Right lobe of liver (tissue), 6 donors: ENCODE results near the gene SLC12A3. TPM values are rescaled to one million over a fixed set of nuclear protein-coding genes. Genes with fewer than 3 reads are reported as not detected.

Experiments
- ATAC-seq, 4 donors: fragments of 200-7000 bp; cut with Tn5 transposase; one replicate each; pipeline ENCODE4 v1.9.1; 2020; ENCODE audit warnings: mild to moderate bottlenecking in 4 of 4, moderate library complexity in 4 of 4
- DNase-seq, 3 donors: peaks; one replicate each; pipeline ENCODE4 v3.0.0-alpha.2; 2020
- H3K27ac ChIP-seq, 3 donors: fragments of 200-600 bp; one replicate each; pipeline ENCODE4 v1.8.0; 2022
- H3K27me3 ChIP-seq, 2 donors: fragments of 200-600 bp; one replicate each; pipeline ENCODE4 v1.8.0; 2022
- H3K36me3 ChIP-seq, 4 donors: fragments of 200-600 bp; sonication (generic) in 1 of 4; one replicate each; pipeline versions ENCODE4 v1.5.1 to v1.8.0; 2017 to 2022; ENCODE audit warnings: control low read depth in 1 of 4
- H3K4me1 ChIP-seq, 4 donors: fragments of 200-600 bp; sonication (generic) in 1 of 4; one replicate each; pipeline versions ENCODE4 v1.5.1 to v1.8.0; 2017 to 2022; ENCODE audit warnings: control low read depth in 1 of 4
- H3K4me3 ChIP-seq, 3 donors: fragments of 200-600 bp; one replicate each; pipeline ENCODE4 v1.8.0; 2022
- H3K9me3 ChIP-seq, 4 donors: fragments of 200-600 bp; sonication (generic) in 1 of 4; one replicate each; pipeline versions ENCODE4 v1.5.1 to v1.8.0; 2017 to 2022; ENCODE audit warnings: control low read depth in 1 of 4
- CTCF ChIP-seq, 4 donors: fragments of 200-600 bp in 3 of 4; fragments of 450-650 bp in 1 of 4; IDR thresholded peaks; one replicate each; pipeline versions ENCODE4 v1.5.1 to v1.8.0; 2016 to 2022; ENCODE audit warnings: antibody characterized with exemption in 4 of 4, mild to moderate bottlenecking in 2 of 4
- POLR2A ChIP-seq: fragments of 450-650 bp; IDR thresholded peaks from one replicate; pipeline ENCODE4 v1.6.1; 2017; ENCODE audit warnings: antibody characterized with exemption, mild to moderate bottlenecking
- WGBS: methylation state at CpG from one replicate; pipeline ENCODE4 v1.1.6; 2018; ENCODE audit warnings: low coverage, low lambda C conversion rate; ENCODE audit not compliant: insufficient coverage; ENCODE audit errors: missing lambda C conversion rate; 5-methylcytosine and 5-hydroxymethylcytosine counted together
- intact Hi-C, 2 donors: fragments of 100-400 bp; cut with DNase I; formaldehyde crosslinking; loops; one replicate each; pipeline versions ENCODE4 v1.11.2 to v1.14.1; 2022
- total RNA-seq, 6 experiments: library from RNA; depleted of rRNA in 2 of 6; stranded (reverse); fragments of >200 nt in 2 of 6; fragmentation: NEBNext Ultra II Directional in 3 of 6; extraction: Animal tissue kit (Norgen Biotek cat#: 25700) in 3 of 6; gene quantifications; one replicate each; pipeline versions ENCODE4 v1.1.0 to v1.2.4, GENCODE V29; 2016 to 2023
- donor health status: DM: no; HTN: yes; CAD: no.
- donor health status: DM: no; HTN: no; CAD: no.
- donor health status: DM: no; HTN: no; CAD: no.
- donor health status: DM: no; HTN: yes; CAD: no.
- donor health status: DM: no; HTN: yes; CAD: no.

The SLC12A3 gene
- total RNA-seq, 6 experiments from 2014 or later = not detected

GRCh38 chr16:56953006-56953405 is 88.0 kb downstream of the SLC12A3 start:
- 54% methylated on average over 6 of the region's 6 CpGs for WGBS
- Histone ChIP-seq H3K4me1 (no peaks in the 10 kb centered on the region), H3K27ac (no peak overlapping the region), H3K36me3 (no peaks in the 10 kb centered on the region), H3K4me3 (no peak overlapping the region), H3K27me3 (no peaks in the 10 kb centered on the region), H3K9me3 (no peaks in the 10 kb centered on the region)
- ATAC-seq (peak in 1 of 4 donors; percentile 19), DNase-seq (no peak)
- no peak for TF ChIP-seq POLR2A
- intact Hi-C loops = loop anchor here (5.0 to 10.0 kb wide), 2 partner anchors 78 to 86 kb away; partner anchors contain the start of gene SLC12A3 (in 1 of the 2)

GRCh38 chr16:56956076-56956475 is 91.1 kb downstream of the SLC12A3 start:
- DNase-seq (no peak), ATAC-seq (no peak)
- 75% methylated on average over 3 of the region's 4 CpGs for WGBS
- H3K36me3 ChIP-seq = no peaks in the 10 kb centered on the region
- peaks cover 0 to under 1% (median 0%) of the 10 kb centered on the region in 4 donors for H3K4me1 ChIP-seq
- H3K27ac ChIP-seq = no peak overlapping the region
- H3K9me3 ChIP-seq = no peaks in the 10 kb centered on the region
- H3K4me3 ChIP-seq = no peak overlapping the region
- TF ChIP-seq CTCF (IDR thresholded peaks at IDR 0.05) = no peak
- no peaks in the 10 kb centered on the region for H3K27me3 ChIP-seq
- intact Hi-C loops = loop anchor here in 1 of 2 donors (10.0 kb wide), 1 partner anchor 81 kb away; no protein-coding TSS in a partner anchor

GRCh38 chr16:56956756-56957155 is 91.7 kb downstream of the SLC12A3 start:
- H3K36me3 ChIP-seq = no peaks in the 10 kb centered on the region
- H3K9me3 ChIP-seq = no peaks in the 10 kb centered on the region
- intact Hi-C loops = loop anchor here in 1 of 2 donors (10.0 kb wide), 1 partner anchor 82 kb away; no protein-coding TSS in a partner anchor
- DNase-seq (no peak), ATAC-seq (no peak)
- H3K27ac ChIP-seq = no peak overlapping the region
- TF ChIP-seq POLR2A = no peak
- no peak overlapping the region for H3K4me3 ChIP-seq
- H3K4me1 ChIP-seq = peaks cover 0 to 4% (median 0%) of the 10 kb centered on the region in 4 donors
- 59% methylated on average over 4 of the region's 4 CpGs for WGBS
- no peaks in the 10 kb centered on the region for H3K27me3 ChIP-seq

- Histone ChIP-seq H3K9me3 (no peaks in the 10 kb centered on the region), H3K4me3 (no peak overlapping the region), H3K36me3 (no peaks in the 10 kb centered on the region), H3K27me3 (no peaks in the 10 kb centered on the region), H3K27ac (peak overlapping the region in 1 of 3 donors; percentile 24), H3K4me1 (peaks cover 0 to 21% (median 2%) of the 10 kb centered on the region in 4 donors)
- peak in 1 of 3 donors; percentile 20 for DNase-seq
- WGBS = 39% methylated on average over 3 of the region's 13 CpGs
- peak; percentile 2 to 28 (median 8) for ATAC-seq
- intact Hi-C loops = no loop called here
- TF ChIP-seq POLR2A (no peak), CTCF (IDR thresholded peaks at IDR 0.05) (no peak)
These were observed 95.8 kb downstream of the SLC12A3 start for GRCh38 chr16:56960681-56961281.

GRCh38 chr16:56961386-56961785 is 96.4 kb downstream of the SLC12A3 start:
- H3K4me3 ChIP-seq = no peak overlapping the region
- TF ChIP-seq CTCF (IDR thresholded peaks at IDR 0.05) (no peak), POLR2A (no peak)
- ATAC-seq (peak in 3 of 4 donors; percentile 13 to 34 (median 17)), DNase-seq (peak in 1 of 3 donors; percentile 5)
- no peaks in the 10 kb centered on the region for H3K36me3 ChIP-seq
- peaks cover 0 to 26% (median 2%) of the 10 kb centered on the region in 4 donors for H3K4me1 ChIP-seq
- 68% methylated on average over 3 of the region's 3 CpGs for WGBS
- H3K27ac ChIP-seq = peak overlapping the region in 2 of 3 donors; percentile 23 to 40
- intact Hi-C loops = no loop called here
- H3K27me3 ChIP-seq = no peaks in the 10 kb centered on the region
- no peaks in the 10 kb centered on the region for H3K9me3 ChIP-seq
